PFSK-1 (cell line): Measurements from ENCODE around the gene SCML2.

Experiments
- POLR2AphosphoS5 ChIP-seq: IDR thresholded peaks from 2 replicates; pipeline ENCODE4 v1.6.1; 2012; ENCODE audit warnings: low read depth, mild to moderate bottlenecking, control low read depth, low read length, moderate library complexity
- REST ChIP-seq, 2 experiments: IDR thresholded peaks; 2 replicates each; pipeline versions ENCODE4 v1.6.1 to v1.8.0; 2011 to 2012; ENCODE audit warnings: low read depth in 2 of 2, low read length in 2 of 2, control low read depth in 1 of 2, inconsistent platforms in 1 of 2, mild to moderate bottlenecking in 1 of 2, moderate library complexity in 1 of 2; ENCODE audit not compliant: insufficient read depth in 1 of 2
- SIN3A ChIP-seq: IDR thresholded peaks from 2 replicates; pipeline ENCODE4 v1.6.1; 2012; ENCODE audit warnings: mild to moderate bottlenecking, low read length, moderate library complexity, borderline replicate concordance; ENCODE audit not compliant: insufficient read depth
- TAF1 ChIP-seq: IDR thresholded peaks from 2 replicates; pipeline ENCODE4 v1.6.1; 2012; ENCODE audit warnings: low read length, control low read depth, borderline replicate concordance; ENCODE audit not compliant: insufficient read depth

- TF ChIP-seq POLR2AphosphoS5 = no peak
- no peak for TF ChIP-seq TAF1
- TF ChIP-seq SIN3A = no peak
- TF ChIP-seq REST (IDR thresholded peaks at IDR 0.05; ENCODE audit: insufficient read depth in 1 of 2, low read depth in 2 of 2, low read length in 2 of 2) = no peak
These were observed 2.7 kb downstream of the SCML2 start for GRCh38 chrX:18351784-18352183.
